Uterus (tissue), 2 donors: ENCODE measurements around the gene ASB6.

Experiments
- CTCF ChIP-seq, 4 experiments: fragments of 200-600 bp in 2 of 4; fragments of 450-650 bp in 2 of 4; sonication (generic) in 2 of 4; IDR thresholded peaks; one replicate each; pipeline ENCODE4 v1.5.1; 2016 to 2019; ENCODE audit warnings: antibody characterized with exemption in 4 of 4, mild to moderate bottlenecking in 2 of 4, moderate library complexity in 1 of 4
- POLR2A ChIP-seq, 2 donors: fragments of 450-650 bp; IDR thresholded peaks; one replicate each; pipeline ENCODE4 v1.6.1; 2016; ENCODE audit warnings: antibody characterized with exemption in 2 of 2, mild to moderate bottlenecking in 1 of 2, moderate library complexity in 1 of 2

GRCh38 chr9:129612123-129612522, 29.8 kb downstream of the ASB6 start:
- no peak for TF ChIP-seq POLR2A (IDR thresholded peaks at IDR 0.05)
- TF ChIP-seq CTCF (IDR thresholded peaks at IDR 0.05): no peak
